ENCODE results near the gene GATA6. TPM values are rescaled to one million over a fixed set of nuclear protein-coding genes. Genes with fewer than 3 reads are reported as not detected.
A peak's percentile ranks its signal among the peaks of the same experiment; 100 is the strongest.

Gene GATA6
- polyA plus RNA-seq, 1 donor (not counting 4 experiments of a cell fraction or from before 2014, with no cell fraction given), result 0.37 TPM

DNA sequence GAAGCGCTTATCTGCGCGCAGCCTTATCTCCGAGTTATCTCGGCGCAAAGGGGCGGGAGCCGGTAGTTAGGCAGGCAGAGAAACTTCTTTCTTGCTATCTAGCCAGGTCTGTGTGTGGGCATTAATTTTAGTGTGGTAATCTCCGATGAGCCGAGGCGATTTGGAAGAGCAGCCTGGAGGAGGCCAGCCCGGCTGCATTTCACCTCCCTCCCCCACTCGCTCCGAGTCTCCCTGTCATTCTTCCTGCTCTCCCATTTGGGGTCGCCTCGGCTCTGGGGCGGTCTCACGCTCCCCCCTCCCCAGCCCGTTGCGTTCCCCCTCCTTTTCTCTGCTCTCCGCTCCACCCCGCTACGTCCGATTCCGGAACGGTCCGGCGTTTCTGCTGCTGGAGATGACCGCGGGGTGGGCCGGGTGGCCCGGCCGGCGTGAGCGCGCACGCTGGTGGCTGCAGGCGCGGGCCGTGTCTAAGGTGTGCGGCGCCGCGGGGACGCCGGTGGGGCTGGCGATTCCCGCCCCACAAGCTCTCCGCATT, 566 bp downstream of the GATA6 start:
- H3K9me1 ChIP-seq (ENCODE audit: control insufficient read depth, extremely low read depth, insufficient read depth, low read length), result no peaks in the 10 kb centered on the region
- H2AFZ ChIP-seq (ENCODE audit: control insufficient read depth, low read length), result peak overlapping the region; percentile 83
- H3K27ac ChIP-seq (ENCODE audit: control insufficient read depth, insufficient read depth, low read length), result no peak overlapping the region
- TF ChIP-seq, protein P1, sequence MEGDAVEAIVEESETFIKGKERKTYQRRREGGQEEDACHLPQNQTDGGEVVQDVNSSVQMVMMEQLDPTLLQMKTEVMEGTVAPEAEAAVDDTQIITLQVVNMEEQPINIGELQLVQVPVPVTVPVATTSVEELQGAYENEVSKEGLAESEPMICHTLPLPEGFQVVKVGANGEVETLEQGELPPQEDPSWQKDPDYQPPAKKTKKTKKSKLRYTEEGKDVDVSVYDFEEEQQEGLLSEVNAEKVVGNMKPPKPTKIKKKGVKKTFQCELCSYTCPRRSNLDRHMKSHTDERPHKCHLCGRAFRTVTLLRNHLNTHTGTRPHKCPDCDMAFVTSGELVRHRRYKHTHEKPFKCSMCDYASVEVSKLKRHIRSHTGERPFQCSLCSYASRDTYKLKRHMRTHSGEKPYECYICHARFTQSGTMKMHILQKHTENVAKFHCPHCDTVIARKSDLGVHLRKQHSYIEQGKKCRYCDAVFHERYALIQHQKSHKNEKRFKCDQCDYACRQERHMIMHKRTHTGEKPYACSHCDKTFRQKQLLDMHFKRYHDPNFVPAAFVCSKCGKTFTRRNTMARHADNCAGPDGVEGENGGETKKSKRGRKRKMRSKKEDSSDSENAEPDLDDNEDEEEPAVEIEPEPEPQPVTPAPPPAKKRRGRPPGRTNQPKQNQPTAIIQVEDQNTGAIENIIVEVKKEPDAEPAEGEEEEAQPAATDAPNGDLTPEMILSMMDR (optimal IDR thresholded peaks at IDR 0.05 in 1 of 3, IDR thresholded peaks at IDR 0.05 in 1 of 3, conservative IDR thresholded peaks at IDR 0.05 in 1 of 3; ENCODE audit: extremely low read depth in 1 of 3, insufficient read depth in 2 of 3, low read length in 3 of 3), result no peak
- TF ChIP-seq EZH2 (IDR thresholded peaks at IDR 0.05; ENCODE audit: low read length), result no peak
- DNase-seq (ENCODE audit: low read depth, low spot score) (no peak), FAIRE-seq (no peak)
- no peaks in the 10 kb centered on the region for H3K36me3 ChIP-seq (ENCODE audit: control insufficient read depth in 2 of 2, extremely low read depth in 1 of 2, insufficient read depth in 2 of 2, low read length in 2 of 2)
- peaks cover 5% of the 10 kb centered on the region for H3K4me1 ChIP-seq (ENCODE audit: control insufficient read depth, extremely low read depth, insufficient read depth, low read length)
- H3K9ac ChIP-seq (ENCODE audit: control insufficient read depth, extremely low read depth, insufficient read depth, low read length), result peak overlapping the region; percentile 59
- H3K9me3 ChIP-seq (ENCODE audit: control insufficient read depth, low read depth, low read length), result peaks cover 2% of the 10 kb centered on the region
- H3K79me2 ChIP-seq (ENCODE audit: control insufficient read depth, insufficient read depth, low read length), result no peaks in the 10 kb centered on the region
- peak overlapping the region; percentile 54 to 75 (median 70) for H3K4me3 ChIP-seq (ENCODE audit: control insufficient read depth in 2 of 3, extremely low read depth in 1 of 3, insufficient read depth in 2 of 3, low read depth in 1 of 3, low read length in 3 of 3)
- peaks cover 85% of the 10 kb centered on the region for H3K27me3 ChIP-seq (ENCODE audit: control insufficient read depth, extremely low read depth, insufficient read depth, low read length)
- H3K4me2 ChIP-seq (ENCODE audit: control insufficient read depth, extremely low read depth, insufficient read depth, low read depth, low read length), result peak overlapping the region; percentile 83
- no peaks in the 10 kb centered on the region for H4K20me1 ChIP-seq (ENCODE audit: control insufficient read depth, extremely low read depth, insufficient read depth, low read length)
- dilution Hi-C loops (cut with MboI; ENCODE audit: extremely low pct_ligation_motif_present, low sequenced_read_pairs), result no loop called here

DNA sequence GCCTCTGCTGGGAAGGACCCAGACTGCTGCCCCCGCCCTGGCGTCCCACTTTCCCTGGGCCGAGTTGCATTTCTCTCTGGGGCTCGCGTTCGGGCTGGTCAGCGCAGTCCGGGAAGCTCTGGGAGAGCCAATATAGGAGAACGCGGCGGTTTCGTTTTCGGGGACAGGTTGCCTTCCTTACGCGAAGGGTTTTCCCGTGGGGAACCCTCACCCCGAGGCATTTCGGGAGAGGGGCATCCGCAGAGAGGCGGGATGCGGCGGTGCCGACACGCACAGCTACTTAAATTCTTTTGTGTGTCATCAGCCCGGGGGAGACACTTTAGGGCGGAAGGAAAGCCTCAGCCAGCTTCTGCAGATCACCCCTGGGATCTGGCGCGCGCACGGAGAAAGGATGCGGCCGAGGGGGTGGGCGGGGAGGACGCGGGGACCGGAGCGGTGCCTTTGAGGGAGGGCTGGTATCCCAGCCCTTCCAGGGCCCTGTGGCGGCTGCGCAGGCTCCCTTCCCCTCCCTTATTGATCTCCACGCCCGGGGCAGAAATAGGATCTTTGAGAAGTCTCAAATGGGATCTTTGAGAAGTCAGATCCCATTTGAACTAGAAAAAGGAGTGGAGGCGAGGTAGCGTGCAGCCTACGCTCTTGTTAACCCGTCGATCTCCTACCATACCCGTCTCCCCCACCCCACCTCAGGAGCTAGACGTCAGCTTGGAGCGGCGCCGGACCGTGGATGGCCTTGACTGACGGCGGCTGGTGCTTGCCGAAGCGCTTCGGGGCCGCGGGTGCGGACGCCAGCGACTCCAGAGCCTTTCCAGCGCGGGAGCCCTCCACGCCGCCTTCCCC, 1.2 kb downstream of the GATA6 start:
- Histone ChIP-seq H3K9ac (ENCODE audit: control insufficient read depth, extremely low read depth, insufficient read depth, low read length) (peak overlapping the region; percentile 59), H3K27ac (ENCODE audit: control insufficient read depth, insufficient read depth, low read length) (no peak overlapping the region), H3K4me3 (ENCODE audit: control insufficient read depth in 2 of 3, extremely low read depth in 1 of 3, insufficient read depth in 2 of 3, low read depth in 1 of 3, low read length in 3 of 3) (peak overlapping the region; percentile 54 to 75 (median 70)), H3K9me3 (ENCODE audit: control insufficient read depth, low read depth, low read length) (peaks cover 2% of the 10 kb centered on the region), H3K79me2 (ENCODE audit: control insufficient read depth, insufficient read depth, low read length) (no peaks in the 10 kb centered on the region), H3K36me3 (ENCODE audit: control insufficient read depth in 2 of 2, extremely low read depth in 1 of 2, insufficient read depth in 2 of 2, low read length in 2 of 2) (no peaks in the 10 kb centered on the region), H3K9me1 (ENCODE audit: control insufficient read depth, extremely low read depth, insufficient read depth, low read length) (no peaks in the 10 kb centered on the region), H4K20me1 (ENCODE audit: control insufficient read depth, extremely low read depth, insufficient read depth, low read length) (no peaks in the 10 kb centered on the region), H3K4me2 (ENCODE audit: control insufficient read depth, extremely low read depth, insufficient read depth, low read depth, low read length) (peak overlapping the region; percentile 83), H3K4me1 (ENCODE audit: control insufficient read depth, extremely low read depth, insufficient read depth, low read length) (peaks cover 5% of the 10 kb centered on the region), H3K27me3 (ENCODE audit: control insufficient read depth, extremely low read depth, insufficient read depth, low read length) (peaks cover 85% of the 10 kb centered on the region), H2AFZ (ENCODE audit: control insufficient read depth, low read length) (peak overlapping the region; percentile 83)
- no peak for TF ChIP-seq EZH2 (IDR thresholded peaks at IDR 0.05; ENCODE audit: low read length)
- TF ChIP-seq, protein P1 (optimal IDR thresholded peaks at IDR 0.05 in 1 of 3, IDR thresholded peaks at IDR 0.05 in 1 of 3, conservative IDR thresholded peaks at IDR 0.05 in 1 of 3; ENCODE audit: extremely low read depth in 1 of 3, insufficient read depth in 2 of 3, low read length in 3 of 3), result no peak
- FAIRE-seq (no peak), DNase-seq (ENCODE audit: low read depth, low spot score) (no peak)
- dilution Hi-C loops (cut with MboI; ENCODE audit: extremely low pct_ligation_motif_present, low sequenced_read_pairs), result no loop called here

Data from keratinocyte (primary cell).